Stimulated activated CD4-positive, alpha-beta T cell treated with anti-CD3 and anti-CD28 coated beads, Interleukin-12 subunit alpha, Interleukin-12 subunit beta, amount 100 ng/mL, for 24 hours (primary cell): Measurements from ENCODE around the gene TMC5.
"Not testable (repeated sequence)": the region's sequence is repeated elsewhere in the genome, so short reads cannot be mapped to it uniquely, and the experiment has no call there.

ENCODE experiments used
- DNase-seq, 2 experiments: peaks; one replicate each; pipeline ENCODE4 v3.0.0-alpha.2; 2020; ENCODE audit warnings: low read depth in 2 of 2

TMC5 gene

DNA sequence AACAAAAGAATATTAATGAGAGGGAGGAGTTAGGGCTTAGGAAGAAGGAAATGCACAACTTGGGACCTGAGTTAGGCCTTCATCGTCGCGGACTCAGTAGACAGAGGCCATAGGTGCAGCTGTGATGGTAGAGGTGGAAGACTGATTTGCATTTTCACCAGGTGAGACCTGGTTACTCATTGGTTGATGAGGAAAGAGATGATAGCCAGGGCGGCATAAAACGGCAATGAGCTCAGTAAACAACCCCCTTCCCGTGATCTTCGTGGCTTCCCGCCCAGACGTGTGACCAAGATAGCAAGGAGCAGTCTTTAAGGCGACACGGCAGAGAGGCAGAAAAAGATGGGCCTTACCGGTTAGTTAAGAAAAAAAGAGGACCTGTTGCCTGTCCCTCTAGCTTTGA, at the start of gene TMC5:
Gene TMC5, plus strand, starts transcription at position 244 of the 400 bp plus-strand sequence. CDS start 22,156 bp downstream, outside the sequence.
- DNase-seq = no peak

- DNase-seq = not testable (repeated sequence)
These were observed 45.1 kb upstream of the TMC5 start for GRCh38 chr16:19372541-19372940.

DNA sequence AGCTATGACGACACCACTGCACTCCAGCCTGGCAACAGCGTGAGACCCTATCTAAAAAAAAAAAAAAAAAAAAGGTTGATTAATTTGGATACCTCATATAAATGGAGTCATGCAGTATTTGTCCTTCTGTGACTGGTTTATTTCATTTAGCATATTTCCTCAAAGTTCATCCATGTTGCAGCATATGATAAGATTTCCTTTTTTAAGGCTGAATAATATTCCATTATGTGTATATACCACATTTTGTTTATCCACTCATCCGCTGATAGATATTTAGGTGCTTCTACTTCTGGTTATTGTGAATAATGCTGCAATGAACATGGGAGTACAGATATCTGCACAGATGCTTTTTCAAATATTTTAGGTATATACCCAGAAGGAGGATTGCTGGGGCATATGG, 43.3 kb upstream of the TMC5 start:
- DNase-seq = no peak

GRCh38 chr16:19375561-19376158, 42.0 kb upstream of the TMC5 start:
- peak; percentile 3 to 15 for DNase-seq

DNA sequence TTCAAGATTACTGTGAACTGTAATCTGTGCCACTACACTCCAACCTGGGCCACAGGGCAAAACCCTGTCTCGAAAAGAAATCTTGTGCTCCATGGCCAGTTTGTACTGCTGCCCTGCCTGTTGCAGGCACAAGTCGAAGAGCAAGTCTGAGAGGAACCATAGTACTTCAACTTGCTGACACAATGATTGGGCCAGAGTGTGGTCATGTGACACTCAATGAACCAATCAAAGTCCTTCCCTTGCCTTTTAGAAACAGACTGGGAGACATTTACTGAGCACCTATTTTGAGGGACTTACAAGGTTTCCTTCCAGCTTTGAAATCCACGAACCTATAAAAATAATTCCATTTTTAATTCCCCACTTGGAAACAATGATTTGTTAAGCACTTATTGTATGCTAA, 39.8 kb upstream of the TMC5 start:
- no peak for DNase-seq

GRCh38 chr16:19378511-19378910, 39.2 kb upstream of the TMC5 start:
- DNase-seq = no peak

DNA sequence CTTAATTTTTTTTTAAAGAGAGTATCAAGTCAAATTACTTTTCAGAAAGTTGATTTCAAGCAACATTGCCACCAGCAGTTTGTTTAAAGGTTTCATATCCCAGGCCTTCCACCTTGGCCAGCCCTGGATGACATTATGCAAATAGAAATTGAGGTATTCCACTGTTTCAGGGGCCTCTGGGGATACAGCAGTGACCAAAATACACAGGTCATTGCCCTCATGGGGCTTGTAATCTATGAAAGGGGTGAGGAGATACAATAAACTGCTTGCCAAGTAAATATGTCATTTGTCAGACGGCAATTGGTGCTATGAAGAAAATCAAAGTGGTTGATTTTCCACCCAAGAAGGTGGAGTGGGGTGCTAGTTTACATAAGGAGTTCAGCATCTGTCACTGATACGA, 37.8 kb upstream of the TMC5 start:
- no peak for DNase-seq

DNA sequence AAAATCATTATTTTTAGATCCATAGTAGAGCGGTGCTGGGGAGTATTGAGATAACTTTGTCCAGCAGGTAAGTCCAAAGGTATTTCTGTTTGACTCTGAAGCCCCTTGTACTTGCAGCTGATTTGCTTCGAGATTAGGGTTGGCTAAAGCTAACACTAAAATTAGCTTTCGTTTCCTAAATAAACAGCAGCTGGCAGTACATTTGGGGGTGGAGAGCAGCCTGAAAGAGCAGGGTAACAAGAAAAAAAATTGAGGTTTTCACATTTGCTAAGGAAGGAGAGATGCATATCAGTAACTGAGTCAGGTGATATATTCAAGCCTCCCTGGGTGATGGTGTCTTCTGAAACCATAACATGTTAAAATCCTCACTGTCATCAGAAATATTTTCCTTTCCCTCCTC, 37.4 kb upstream of the TMC5 start:
- DNase-seq = no peak

DNA sequence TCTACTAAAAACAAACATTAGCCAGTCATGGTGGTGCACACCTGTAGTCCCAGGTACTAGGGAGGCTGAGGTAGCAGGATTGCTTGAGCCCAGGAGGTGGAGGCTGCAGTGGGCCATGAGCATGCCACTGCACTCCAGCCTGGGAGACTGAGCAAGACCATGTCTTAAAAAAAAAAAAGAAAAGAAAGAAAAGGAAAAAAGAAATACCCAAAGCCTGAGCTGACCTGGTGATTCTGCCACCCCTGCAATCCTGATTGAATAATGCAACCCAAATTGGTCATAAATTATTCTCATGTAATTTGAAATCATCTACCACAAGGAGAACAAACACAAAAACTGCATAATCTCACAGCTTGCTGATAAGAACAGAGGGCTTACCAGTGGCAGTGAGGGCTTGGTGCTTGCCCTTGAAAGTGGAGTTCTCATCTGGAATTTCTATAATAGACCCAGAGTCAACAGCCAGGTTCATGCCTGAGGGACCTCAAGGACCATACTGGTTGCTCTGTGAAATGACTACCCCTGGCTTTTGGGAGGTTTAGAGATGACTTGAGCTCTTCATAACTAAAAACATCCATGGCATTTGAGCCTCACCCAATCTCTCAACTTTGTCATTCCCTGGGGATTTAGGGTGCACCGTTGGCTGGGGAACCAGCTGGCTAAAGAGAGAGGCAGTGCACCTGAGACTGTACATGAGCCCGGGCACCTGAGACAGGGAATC, 35.4 kb upstream of the TMC5 start:
- DNase-seq = no peak

- no peak for DNase-seq
These were observed 34.5 kb upstream of the TMC5 start for GRCh38 chr16:19382887-19383816.

- no peak for DNase-seq
These were observed 33.0 kb upstream of the TMC5 start for GRCh38 chr16:19384656-19385055.

- DNase-seq = no peak
These were observed 31.2 kb upstream of the TMC5 start for GRCh38 chr16:19386525-19386924.

DNA sequence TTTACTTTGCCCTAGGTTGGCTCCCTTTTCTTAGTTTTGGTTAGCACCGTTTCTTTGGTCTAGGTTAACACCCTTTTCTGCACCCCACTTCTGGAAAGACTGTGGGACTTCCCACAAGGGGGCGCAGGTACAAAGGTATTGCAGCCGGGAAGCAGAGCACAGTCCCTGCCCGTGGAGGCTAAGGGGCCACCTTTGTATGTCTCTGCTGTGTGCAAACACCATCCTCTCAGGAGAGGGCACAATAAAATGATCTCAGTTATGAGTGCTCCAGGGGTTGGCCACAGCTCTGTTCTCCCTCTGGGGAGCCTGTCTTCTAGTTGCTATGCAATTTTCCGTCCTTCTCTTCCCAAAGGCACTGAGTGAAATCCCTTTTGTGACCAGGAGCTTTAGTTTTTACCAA, 28.4 kb upstream of the TMC5 start:
- peak in 1 of 2 experiments; percentile 51 for DNase-seq

- not testable (repeated sequence) for DNase-seq
These were observed 26.4 kb upstream of the TMC5 start for GRCh38 chr16:19391185-19391776.

GRCh38 chr16:19392352-19392751, 25.3 kb upstream of the TMC5 start:
- DNase-seq = no peak

GRCh38 chr16:19393226-19394111, 24.2 kb upstream of the TMC5 start:
- no peak for DNase-seq

- DNase-seq = not testable (repeated sequence)
These were observed 21.9 kb upstream of the TMC5 start for GRCh38 chr16:19395646-19396267.

- no peak for DNase-seq
These were observed 21.1 kb upstream of the TMC5 start for GRCh38 chr16:19396555-19397011.

DNA sequence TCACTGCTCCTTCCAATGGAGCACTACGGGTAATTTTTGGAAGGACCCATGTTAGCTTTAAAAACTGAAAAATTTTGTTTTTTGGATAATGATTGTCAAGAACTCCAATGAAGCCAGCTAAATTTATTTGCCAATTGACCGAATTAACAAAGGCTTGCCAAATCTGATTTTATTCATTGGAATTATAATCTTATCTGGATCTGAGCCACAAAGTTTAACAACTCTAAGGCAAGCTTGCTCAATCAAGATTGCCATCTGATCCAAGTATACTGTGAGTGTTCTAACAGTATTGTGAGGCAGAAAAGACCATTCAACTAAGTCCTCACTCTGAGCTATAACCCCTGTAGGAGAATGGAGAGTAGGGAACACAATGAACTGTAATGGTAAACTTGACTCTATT, 20.3 kb upstream of the TMC5 start:
- DNase-seq = not testable (repeated sequence)

- no peak for DNase-seq
These were observed 17.0 kb upstream of the TMC5 start for GRCh38 chr16:19400711-19401110.
